HG02763 (cell line): ENCODE measurements around the gene CHST14.

Experiments
- ATAC-seq: cut with Tn5 transposase; IDR thresholded peaks from one replicate; pipeline ENCODE4 v1.9.1; 2021; ENCODE audit warnings: mild to moderate bottlenecking, moderate library complexity; ENCODE audit not compliant: unreplicated experiment

CHST14 gene

GRCh38 chr15:40470423-40471104 lies at the start of gene CHST14:
TSS of gene CHST14 (plus strand) at chr15:40470984. CDS start at chr15:40471214, 230 bp downstream.
- ATAC-seq: peak; percentile 44

GRCh38 chr15:40421246-40422157 lies 49.3 kb upstream of the CHST14 start:
- no peak for ATAC-seq

- ATAC-seq: no peak
Observed at GRCh38 chr15:40424483-40425115, 46.2 kb upstream of the CHST14 start.

- no peak for ATAC-seq
Observed at GRCh38 chr15:40425681-40426080, 45.1 kb upstream of the CHST14 start.

GRCh38 chr15:40427188-40427587 lies 43.6 kb upstream of the CHST14 start:
- ATAC-seq: no peak

GRCh38 chr15:40428185-40428584 lies 42.6 kb upstream of the CHST14 start:
- no peak for ATAC-seq

GRCh38 chr15:40429068-40429710 lies 41.6 kb upstream of the CHST14 start:
- ATAC-seq: no peak

GRCh38 chr15:40430271-40430805 lies 40.4 kb upstream of the CHST14 start:
- ATAC-seq: no peak

GRCh38 chr15:40435023-40435709 lies 35.6 kb upstream of the CHST14 start:
- ATAC-seq: no peak

- no peak for ATAC-seq
Observed at GRCh38 chr15:40435710-40436089, 35.1 kb upstream of the CHST14 start.

- no peak for ATAC-seq
Observed at GRCh38 chr15:40436116-40436891, 34.5 kb upstream of the CHST14 start.

GRCh38 chr15:40436892-40437751 lies 33.7 kb upstream of the CHST14 start:
- no peak for ATAC-seq

- ATAC-seq: no peak
Observed at GRCh38 chr15:40437752-40438687, 32.8 kb upstream of the CHST14 start.

GRCh38 chr15:40438712-40439111 lies 32.1 kb upstream of the CHST14 start:
- no peak for ATAC-seq

- ATAC-seq: no peak
Observed at GRCh38 chr15:40439461-40439959, 31.3 kb upstream of the CHST14 start.

- no peak for ATAC-seq
Observed at GRCh38 chr15:40439960-40440742, 30.6 kb upstream of the CHST14 start.
